Measurements from ENCODE around the gene SLC16A3. TPM values are rescaled to one million over a fixed set of nuclear protein-coding genes. Genes with fewer than 3 reads are reported as not detected.
A peak's percentile ranks its signal among the peaks of the same experiment; 100 is the strongest.

The SLC16A3 gene
- total RNA-seq, 2 donors from 2014 or later = 76.0 to 113 TPM

- Histone ChIP-seq H3K4me3 (peak overlapping the region; percentile 91), H3K9me3 (no peaks in the 10 kb centered on the region), H3K27me3 (replicated peaks; ENCODE audit: insufficient read depth) (no peaks in the 10 kb centered on the region), H3K4me1 (ENCODE audit: control insufficient read depth in 1 of 2, low read depth in 2 of 2) (peaks cover 17 to 40% of the 10 kb centered on the region in 2 donors), H3K27ac (peak overlapping the region; percentile 32 to 86), H3K36me3 (no peaks in the 10 kb centered on the region)
- no peak for DNase-seq (ENCODE audit: low spot score)
- no peak for ATAC-seq (ENCODE audit: insufficient number of reproducible peaks, low FRiP score, low read depth)
- no peak for TF ChIP-seq CTCF (IDR thresholded peaks at IDR 0.05)
Measured at GRCh38 chr17:82229698-82230608, 1.1 kb downstream of the SLC16A3 start.

- ATAC-seq (ENCODE audit: insufficient number of reproducible peaks, low FRiP score, low read depth) = peak; percentile 30
- peak overlapping the region; percentile 91 for H3K4me3 ChIP-seq
- no peaks in the 10 kb centered on the region for H3K9me3 ChIP-seq
- H3K4me1 ChIP-seq (ENCODE audit: control insufficient read depth in 1 of 2, low read depth in 2 of 2) = peaks cover 18 to 41% of the 10 kb centered on the region in 2 donors
- peak; percentile 76 for TF ChIP-seq CTCF (IDR thresholded peaks at IDR 0.05)
- no peaks in the 10 kb centered on the region for H3K27me3 ChIP-seq (replicated peaks; ENCODE audit: insufficient read depth)
- no peaks in the 10 kb centered on the region for H3K36me3 ChIP-seq
- DNase-seq (ENCODE audit: low spot score) = no peak
- peak overlapping the region; percentile 83 to 86 for H3K27ac ChIP-seq
Measured at GRCh38 chr17:82230609-82231311, 1.9 kb downstream of the SLC16A3 start.

GRCh38 chr17:82231312-82231561 lies 2.4 kb downstream of the SLC16A3 start:
- no peaks in the 10 kb centered on the region for H3K36me3 ChIP-seq
- peaks cover 23 to 46% of the 10 kb centered on the region in 2 donors for H3K4me1 ChIP-seq (ENCODE audit: control insufficient read depth in 1 of 2, low read depth in 2 of 2)
- no peaks in the 10 kb centered on the region for H3K9me3 ChIP-seq
- H3K27me3 ChIP-seq (replicated peaks; ENCODE audit: insufficient read depth) = no peaks in the 10 kb centered on the region
- DNase-seq (ENCODE audit: low spot score) (no peak), ATAC-seq (ENCODE audit: insufficient number of reproducible peaks, low FRiP score, low read depth) (no peak)
- H3K4me3 ChIP-seq = peak overlapping the region; percentile 91
- peak overlapping the region; percentile 83 to 86 for H3K27ac ChIP-seq
- no peak for TF ChIP-seq CTCF (IDR thresholded peaks at IDR 0.05)

GRCh38 chr17:82231562-82232321 lies 2.9 kb downstream of the SLC16A3 start:
- H3K4me3 ChIP-seq = peak overlapping the region; percentile 91
- H3K36me3 ChIP-seq = no peaks in the 10 kb centered on the region
- H3K9me3 ChIP-seq = no peaks in the 10 kb centered on the region
- DNase-seq (ENCODE audit: low spot score) = no peak
- no peak for TF ChIP-seq CTCF (IDR thresholded peaks at IDR 0.05)
- peaks cover 27 to 51% of the 10 kb centered on the region in 2 donors for H3K4me1 ChIP-seq (ENCODE audit: control insufficient read depth in 1 of 2, low read depth in 2 of 2)
- no peak for ATAC-seq (ENCODE audit: insufficient number of reproducible peaks, low FRiP score, low read depth)
- H3K27me3 ChIP-seq (replicated peaks; ENCODE audit: insufficient read depth) = no peaks in the 10 kb centered on the region
- peak overlapping the region; percentile 83 to 86 for H3K27ac ChIP-seq

All from thoracic aorta (tissue), 2 donors.